Spleen (tissue), 7 donors: Measurements from ENCODE around the gene GRK5.

Source experiments
- POLR2A ChIP-seq, 3 donors: fragments of 450-650 bp; IDR thresholded peaks; one replicate each; pipeline ENCODE4 v1.5.1; 2017; ENCODE audit warnings: antibody characterized with exemption in 3 of 3, mild to moderate bottlenecking in 1 of 3
- TF ChIP-seq, protein P1 (sequence below), 11 experiments: fragments of 200-600 bp in 7 of 11; fragments of 450-650 bp in 4 of 11; sonication (generic) in 4 of 11; IDR thresholded peaks in 8 of 11; conservative IDR thresholded peaks in 3 of 11; 1 replicate in 7 of 11; 2 replicates in 4 of 11; pipeline versions ENCODE4 v1.4.0 to v1.8.0; 2016 to 2021; ENCODE audit warnings: antibody characterized with exemption in 11 of 11, inconsistent platforms in 4 of 11, mild to moderate bottlenecking in 1 of 11
- donor health status: DM: no; HTN: no; CAD: no; lungs with moderate emphysema.
- donor health status: DM: no; HTN: no; CAD: no.
- donor health status: DM: no; HTN: no; CAD: no.

DNA sequence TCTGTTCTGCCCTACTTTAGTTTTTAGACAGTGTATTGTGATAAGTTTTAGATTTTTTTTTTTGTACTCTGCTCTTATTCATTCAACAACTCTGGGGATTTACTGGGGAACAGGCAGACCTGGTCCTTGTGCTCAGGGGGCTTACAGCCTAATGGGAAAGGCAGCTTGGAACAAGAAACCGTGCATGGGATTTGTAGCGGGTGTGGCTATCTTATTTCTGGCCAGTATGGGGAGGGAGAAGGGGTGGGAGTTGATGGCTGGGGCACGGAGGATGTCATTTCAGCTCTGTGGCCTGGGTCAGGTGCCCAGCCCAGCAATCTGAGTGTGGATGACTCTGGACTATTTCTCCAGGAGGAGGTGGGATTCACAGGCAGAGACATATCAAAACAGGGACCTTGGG lies 47.0 kb downstream of the GRK5 start:
- TF ChIP-seq, protein P1, sequence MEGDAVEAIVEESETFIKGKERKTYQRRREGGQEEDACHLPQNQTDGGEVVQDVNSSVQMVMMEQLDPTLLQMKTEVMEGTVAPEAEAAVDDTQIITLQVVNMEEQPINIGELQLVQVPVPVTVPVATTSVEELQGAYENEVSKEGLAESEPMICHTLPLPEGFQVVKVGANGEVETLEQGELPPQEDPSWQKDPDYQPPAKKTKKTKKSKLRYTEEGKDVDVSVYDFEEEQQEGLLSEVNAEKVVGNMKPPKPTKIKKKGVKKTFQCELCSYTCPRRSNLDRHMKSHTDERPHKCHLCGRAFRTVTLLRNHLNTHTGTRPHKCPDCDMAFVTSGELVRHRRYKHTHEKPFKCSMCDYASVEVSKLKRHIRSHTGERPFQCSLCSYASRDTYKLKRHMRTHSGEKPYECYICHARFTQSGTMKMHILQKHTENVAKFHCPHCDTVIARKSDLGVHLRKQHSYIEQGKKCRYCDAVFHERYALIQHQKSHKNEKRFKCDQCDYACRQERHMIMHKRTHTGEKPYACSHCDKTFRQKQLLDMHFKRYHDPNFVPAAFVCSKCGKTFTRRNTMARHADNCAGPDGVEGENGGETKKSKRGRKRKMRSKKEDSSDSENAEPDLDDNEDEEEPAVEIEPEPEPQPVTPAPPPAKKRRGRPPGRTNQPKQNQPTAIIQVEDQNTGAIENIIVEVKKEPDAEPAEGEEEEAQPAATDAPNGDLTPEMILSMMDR (IDR thresholded peaks at IDR 0.05 in 8 of 11, conservative IDR thresholded peaks at IDR 0.05 in 3 of 11) = no peak
- TF ChIP-seq POLR2A (IDR thresholded peaks at IDR 0.05) = no peak
